ENCODE results near the gene SLC29A2. TPM values are rescaled to one million over a fixed set of nuclear protein-coding genes. Genes with fewer than 3 reads are reported as not detected.
A peak's percentile ranks its signal among the peaks of the same experiment; 100 is the strongest.

The SLC29A2 gene
- total and polyA plus RNA-seq, 7 donors = 14.9 to 94.1 (median 56.8) TPM

- Histone ChIP-seq H3K36me3 (ENCODE audit: insufficient read depth in 1 of 2, low read depth in 1 of 2) (no peaks in the 10 kb centered on the region), H3K27ac (peak overlapping the region; percentile 75), H3K4me3 (peak overlapping the region; percentile 69), H3K27me3 (ENCODE audit: insufficient read depth in 3 of 3, low read length in 2 of 3) (peaks cover 0 to 26% (median 6%) of the 10 kb centered on the region in 3 donors), H3K4me1 (no peaks in the 10 kb centered on the region), H3K9me3 (no peaks in the 10 kb centered on the region)
- 36 to 40% (median 38%) methylated on average over 34 to 38 of the region's 38 CpGs for WGBS, 3 donors
- ATAC-seq = no peak
- intact Hi-C loops (cut with DNase I) = loop anchor here in 1 of 2 donors (5.0 kb wide), 1 partner anchor 74 kb away; no protein-coding TSS in a partner anchor
- peak; percentile 57 to 63 for DNase-seq
- no peak for TF ChIP-seq CTCF (IDR thresholded peaks at IDR 0.05)
These were observed 58.0 kb downstream of the SLC29A2 start for GRCh38 chr11:66313321-66314185.

- H3K27me3 ChIP-seq (ENCODE audit: insufficient read depth in 3 of 3, low read length in 2 of 3) = peaks cover 0 to 22% (median 6%) of the 10 kb centered on the region in 3 donors
- peak overlapping the region; percentile 75 for H3K27ac ChIP-seq
- intact Hi-C loops (cut with DNase I) = loop anchor here (1.0 to 5.0 kb wide), 2 partner anchors 16 to 75 kb away; no protein-coding TSS in a partner anchor
- H3K36me3 ChIP-seq (ENCODE audit: insufficient read depth in 1 of 2, low read depth in 1 of 2) = no peaks in the 10 kb centered on the region
- no peaks in the 10 kb centered on the region for H3K4me1 ChIP-seq
- peak; percentile 83 to 89 (median 88) for ATAC-seq
- peak; percentile 98 to 99 for DNase-seq
- no peak for TF ChIP-seq CTCF (IDR thresholded peaks at IDR 0.05)
- no peaks in the 10 kb centered on the region for H3K9me3 ChIP-seq
- WGBS, 3 donors = 2 to 7% (median 5%) methylated on average over 48 to 52 of the region's 52 CpGs
- H3K4me3 ChIP-seq = peak overlapping the region; percentile 69
These were observed 58.8 kb downstream of the SLC29A2 start for GRCh38 chr11:66312549-66313320.

Other genes with a start within 250 kb of the SLC29A2 start
- gene KLC2, start 114.1 kb downstream of the SLC29A2 start, total RNA-seq = 10 to 100 TPM; 39.3 to 62.5 (median 54.4) TPM
- gene KLC2, start 114.1 kb downstream of the SLC29A2 start, polyA plus RNA-seq = 100 to 1,000 TPM in 1 of 3 donors, 10 to 100 TPM in 2; 30.4 to 124 (median 41.5) TPM
- gene RAB1B, start 103.1 kb downstream of the SLC29A2 start, total RNA-seq = 100 to 1,000 TPM; 120 to 146 (median 129) TPM
- gene RAB1B, start 103.1 kb downstream of the SLC29A2 start, polyA plus RNA-seq = 100 to 1,000 TPM; 121 to 163 (median 130) TPM
- gene CNIH2, start 93.6 kb downstream of the SLC29A2 start, total RNA-seq = not detected
- under 1 TPM in 1 of 3 donors, not detected in 2; 0.05 TPM for gene CNIH2, start 93.6 kb downstream of the SLC29A2 start, polyA plus RNA-seq
- gene YIF1A, start 82.6 kb downstream of the SLC29A2 start, total RNA-seq = 10 to 100 TPM; 70.1 to 90.4 (median 78.6) TPM
- 100 to 1,000 TPM in 1 of 3 donors, 10 to 100 TPM in 2; 87.4 to 161 (median 96.1) TPM for gene YIF1A, start 82.6 kb downstream of the SLC29A2 start, polyA plus RNA-seq
- not detected for gene TMEM151A, start 79.9 kb downstream of the SLC29A2 start, total RNA-seq
- under 1 TPM in 2 of 3 donors, not detected in 1; 0.04 to 0.05 TPM for gene TMEM151A, start 79.9 kb downstream of the SLC29A2 start, polyA plus RNA-seq
- 10 to 100 TPM in 1 of 4 donors, 1 to 10 TPM in 3; 7.3 to 10.7 (median 9.1) TPM for gene CD248, start 54.7 kb downstream of the SLC29A2 start, total RNA-seq
- 1 to 10 TPM; 2.9 to 8.9 (median 5.5) TPM for gene CD248, start 54.7 kb downstream of the SLC29A2 start, polyA plus RNA-seq
- 1 to 10 TPM; 3.9 to 6.9 (median 6.1) TPM for gene RIN1, start 35.3 kb downstream of the SLC29A2 start, total RNA-seq
- gene RIN1, start 35.3 kb downstream of the SLC29A2 start, polyA plus RNA-seq = 10 to 100 TPM in 1 of 3 donors, 1 to 10 TPM in 2; 1.2 to 38.0 (median 2.0) TPM
- gene BRMS1, start 26.7 kb downstream of the SLC29A2 start, total RNA-seq = 10 to 100 TPM; 12.6 to 33.8 (median 19.9) TPM
- 100 to 1,000 TPM in 1 of 3 donors, 10 to 100 TPM in 2; 55.9 to 152 (median 91.3) TPM for gene BRMS1, start 26.7 kb downstream of the SLC29A2 start, polyA plus RNA-seq
- 10 to 100 TPM; 17.0 to 21.0 (median 18.4) TPM for gene B4GAT1, start 24.1 kb downstream of the SLC29A2 start, total RNA-seq
- gene B4GAT1, start 24.1 kb downstream of the SLC29A2 start, polyA plus RNA-seq = 10 to 100 TPM; 12.6 to 50.3 (median 24.5) TPM
- not detected for gene NPAS4, start 49.3 kb upstream of the SLC29A2 start, total RNA-seq
- under 1 TPM in 1 of 3 donors, not detected in 2; 0.05 TPM for gene NPAS4, start 49.3 kb upstream of the SLC29A2 start, polyA plus RNA-seq
- 10 to 100 TPM; 37.0 to 57.4 (median 48.7) TPM for gene MRPL11, start 67.1 kb upstream of the SLC29A2 start, total RNA-seq
- 10 to 100 TPM; 60.4 to 60.9 (median 60.7) TPM for gene MRPL11, start 67.1 kb upstream of the SLC29A2 start, polyA plus RNA-seq
- 10 to 100 TPM in 2 of 4 donors, 1 to 10 TPM in 2; 5.3 to 22.5 (median 11.4) TPM for gene PELI3, start 95.1 kb upstream of the SLC29A2 start, total RNA-seq
- gene PELI3, start 95.1 kb upstream of the SLC29A2 start, polyA plus RNA-seq = 10 to 100 TPM in 2 of 3 donors, 1 to 10 TPM in 1; 3.1 to 46.8 (median 14.4) TPM
- gene DPP3, start 108.7 kb upstream of the SLC29A2 start, total RNA-seq = 10 to 100 TPM; 24.0 to 44.4 (median 29.8) TPM
- gene DPP3, start 108.7 kb upstream of the SLC29A2 start, polyA plus RNA-seq = 10 to 100 TPM; 30.7 to 58.7 (median 57.9) TPM
- gene BBS1, start 138.9 kb upstream of the SLC29A2 start, total RNA-seq = 10 to 100 TPM in 3 of 4 donors, 1 to 10 TPM in 1; 8.4 to 15.3 (median 12.1) TPM
- gene BBS1, start 138.9 kb upstream of the SLC29A2 start, polyA plus RNA-seq = 10 to 100 TPM in 1 of 3 donors, 1 to 10 TPM in 2; 4.4 to 13.8 (median 5.0) TPM
- 1 to 10 TPM; 3.9 to 6.5 (median 5.2) TPM for gene ZDHHC24, start 174.3 kb upstream of the SLC29A2 start, total RNA-seq
- 1 to 10 TPM; 5.4 to 7.6 (median 5.5) TPM for gene ZDHHC24, start 174.3 kb upstream of the SLC29A2 start, polyA plus RNA-seq
- 100 to 1,000 TPM in 1 of 4 donors, 10 to 100 TPM in 2, 1 to 10 TPM in 1; 2.9 to 254 (median 78.4) TPM for gene ACTN3, start 175.1 kb upstream of the SLC29A2 start, total RNA-seq
- 100 to 1,000 TPM in 1 of 3 donors, 10 to 100 TPM in 1, 1 to 10 TPM in 1; 8.7 to 531 (median 15.1) TPM for gene ACTN3, start 175.1 kb upstream of the SLC29A2 start, polyA plus RNA-seq
- gene CTSF, start 196.8 kb upstream of the SLC29A2 start, total RNA-seq = 10 to 100 TPM; 31.5 to 79.0 (median 50.3) TPM
- gene CTSF, start 196.8 kb upstream of the SLC29A2 start, polyA plus RNA-seq = 10 to 100 TPM; 16.5 to 33.0 (median 31.5) TPM
- under 1 TPM in 3 of 4 donors, not detected in 1; 0.36 to 0.46 (median 0.36) TPM for gene CCDC87, start 221.3 kb upstream of the SLC29A2 start, total RNA-seq
- 1 to 10 TPM in 1 of 3 donors, under 1 TPM in 2; 0.06 to 1.1 (median 0.20) TPM for gene CCDC87, start 221.3 kb upstream of the SLC29A2 start, polyA plus RNA-seq
- 10 to 100 TPM; 10.5 to 17.0 (median 14.8) TPM for gene CCS, start 221.4 kb upstream of the SLC29A2 start, total RNA-seq
- gene CCS, start 221.4 kb upstream of the SLC29A2 start, polyA plus RNA-seq = 10 to 100 TPM; 15.2 to 22.9 (median 15.7) TPM
- 10 to 100 TPM; 21.1 to 39.3 (median 34.0) TPM for gene RBM14, start 244.9 kb upstream of the SLC29A2 start, total RNA-seq
- gene RBM14, start 244.9 kb upstream of the SLC29A2 start, polyA plus RNA-seq = 10 to 100 TPM; 15.0 to 22.6 (median 17.6) TPM